Activated CD4-positive, alpha-beta T cell treated with anti-CD3 and anti-CD28 coated beads, Interleukin-10, Interleukin-2, amounts not matched to agents 100 ng/mL and 50 ng/mL, durations not matched to agents 16 hours and 8 hours (primary cell): Measurements from ENCODE around the gene NFIL3.
A peak's percentile ranks its signal among the peaks of the same experiment; 100 is the strongest.
"Not testable (repeated sequence)": the region's sequence is repeated elsewhere in the genome, so short reads cannot be mapped to it uniquely, and the experiment has no call there.

Experiments
- DNase-seq: peaks from one replicate; pipeline ENCODE4 v3.0.0-alpha.2; 2020

NFIL3 gene, protein sequence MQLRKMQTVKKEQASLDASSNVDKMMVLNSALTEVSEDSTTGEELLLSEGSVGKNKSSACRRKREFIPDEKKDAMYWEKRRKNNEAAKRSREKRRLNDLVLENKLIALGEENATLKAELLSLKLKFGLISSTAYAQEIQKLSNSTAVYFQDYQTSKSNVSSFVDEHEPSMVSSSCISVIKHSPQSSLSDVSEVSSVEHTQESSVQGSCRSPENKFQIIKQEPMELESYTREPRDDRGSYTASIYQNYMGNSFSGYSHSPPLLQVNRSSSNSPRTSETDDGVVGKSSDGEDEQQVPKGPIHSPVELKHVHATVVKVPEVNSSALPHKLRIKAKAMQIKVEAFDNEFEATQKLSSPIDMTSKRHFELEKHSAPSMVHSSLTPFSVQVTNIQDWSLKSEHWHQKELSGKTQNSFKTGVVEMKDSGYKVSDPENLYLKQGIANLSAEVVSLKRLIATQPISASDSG

DNA sequence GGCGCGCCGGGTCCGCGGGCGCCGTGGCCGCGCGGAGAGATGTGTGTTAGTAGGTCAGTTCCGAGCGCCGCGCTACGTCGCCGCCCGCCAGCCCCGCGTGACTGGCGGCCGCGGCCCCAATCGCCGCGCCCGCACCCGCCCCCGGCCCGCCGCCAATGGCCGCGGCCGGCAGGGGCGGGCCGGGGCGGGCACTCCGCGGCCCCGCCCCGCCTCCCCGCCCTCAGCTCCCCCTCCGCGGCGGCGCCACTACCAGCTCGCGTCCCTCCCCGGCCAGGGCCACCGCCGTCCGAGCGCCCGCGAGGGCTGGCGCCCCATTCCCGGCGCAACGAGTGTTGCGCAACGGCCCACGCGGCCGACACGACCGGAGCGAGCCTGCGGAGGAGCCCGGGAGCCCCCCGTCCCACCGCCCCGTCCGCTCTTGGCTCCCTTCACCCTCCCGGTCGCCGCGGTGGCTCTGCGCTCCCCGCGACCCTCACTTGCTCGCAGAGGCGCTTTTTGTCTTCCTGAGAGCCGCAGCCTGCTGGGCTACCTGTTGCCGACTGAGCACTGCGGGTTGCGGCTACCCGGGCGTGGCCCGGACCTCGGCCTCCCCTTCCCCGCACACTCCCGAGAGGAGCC is at the start of gene NFIL3:
Gene NFIL3 (minus strand): TSS at position 48 of the 618 bp plus-strand sequence. CDS start 13,098 bp downstream, outside the sequence.
- DNase-seq, result peak; percentile 82

DNA sequence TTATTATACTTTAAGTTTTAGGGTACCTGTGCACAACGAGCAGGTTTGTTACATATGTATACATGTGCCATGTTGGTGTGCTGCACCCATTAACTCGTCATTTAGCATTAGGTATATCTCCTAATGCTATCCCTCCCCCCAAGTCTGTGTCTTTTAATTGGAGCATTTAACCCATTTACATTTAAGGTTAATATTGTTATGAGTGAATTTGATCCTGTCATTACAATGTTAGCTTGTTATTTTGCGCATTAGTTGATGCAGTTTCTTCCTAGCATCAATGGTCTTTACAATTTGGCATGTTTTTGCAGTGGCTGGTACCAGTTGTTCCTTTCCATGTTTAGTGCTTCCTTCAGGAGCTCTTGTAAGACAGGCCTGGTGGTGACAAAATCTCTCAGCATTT is 47.9 kb upstream of the NFIL3 start:
- not testable (repeated sequence) for DNase-seq

DNA sequence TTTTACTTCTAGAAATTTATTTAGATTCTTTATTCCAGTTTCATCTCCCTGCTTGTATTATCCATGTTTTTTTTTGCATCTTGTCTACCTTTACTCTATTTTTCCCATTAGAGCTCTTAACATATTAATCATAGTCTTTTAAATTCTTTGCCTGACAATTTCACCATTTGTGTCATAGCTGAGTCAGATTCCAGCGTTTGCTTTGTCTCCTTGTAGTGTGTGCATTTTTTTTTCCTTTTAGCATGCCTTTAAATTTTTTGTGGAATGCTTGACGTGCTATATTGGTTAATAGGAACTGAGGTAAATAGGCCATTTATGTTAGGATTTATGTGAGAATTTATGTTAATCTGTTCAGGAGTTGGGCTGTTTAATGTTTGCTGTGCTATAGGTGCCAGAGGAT is 41.8 kb upstream of the NFIL3 start:
- DNase-seq, result no peak

DNA sequence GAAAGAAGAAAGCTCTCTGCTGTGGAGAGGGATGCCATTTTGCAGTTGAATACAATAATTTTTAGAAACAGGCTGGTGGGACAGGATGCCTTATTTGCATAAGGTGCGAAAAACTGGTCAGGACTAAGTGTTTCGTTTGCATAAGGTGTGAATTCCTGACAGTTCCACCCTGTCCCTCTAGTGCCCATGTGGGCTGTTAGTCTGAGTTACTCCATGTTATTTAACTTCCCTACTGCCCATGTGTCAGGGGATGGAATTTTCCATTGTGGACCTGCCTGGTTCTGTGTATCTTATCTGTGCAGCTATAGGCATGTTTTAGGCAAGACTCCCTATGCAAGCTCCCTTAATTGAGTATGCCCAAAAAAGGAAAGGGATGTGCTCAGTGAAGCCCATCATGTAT is 35.3 kb upstream of the NFIL3 start:
- no peak for DNase-seq

DNA sequence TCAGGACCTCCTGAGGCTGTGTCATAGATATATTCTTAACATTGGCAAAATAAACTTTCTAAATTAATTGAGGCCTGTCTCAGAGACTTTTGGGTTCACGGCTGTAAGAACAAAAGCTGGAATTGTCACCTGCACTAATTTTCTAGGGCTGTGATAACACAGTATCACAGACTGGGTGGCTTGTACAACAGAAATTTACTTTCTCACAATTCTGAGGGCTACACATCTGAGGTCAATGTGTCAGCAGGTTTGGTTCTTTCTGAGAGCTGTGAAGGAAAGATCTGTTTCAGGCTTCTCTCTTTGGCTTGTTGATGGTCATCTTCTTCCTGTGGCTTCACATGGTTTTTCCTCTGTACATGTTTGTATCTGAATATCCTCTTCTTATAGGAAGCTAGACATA is 29.2 kb upstream of the NFIL3 start:
- no peak for DNase-seq

DNA sequence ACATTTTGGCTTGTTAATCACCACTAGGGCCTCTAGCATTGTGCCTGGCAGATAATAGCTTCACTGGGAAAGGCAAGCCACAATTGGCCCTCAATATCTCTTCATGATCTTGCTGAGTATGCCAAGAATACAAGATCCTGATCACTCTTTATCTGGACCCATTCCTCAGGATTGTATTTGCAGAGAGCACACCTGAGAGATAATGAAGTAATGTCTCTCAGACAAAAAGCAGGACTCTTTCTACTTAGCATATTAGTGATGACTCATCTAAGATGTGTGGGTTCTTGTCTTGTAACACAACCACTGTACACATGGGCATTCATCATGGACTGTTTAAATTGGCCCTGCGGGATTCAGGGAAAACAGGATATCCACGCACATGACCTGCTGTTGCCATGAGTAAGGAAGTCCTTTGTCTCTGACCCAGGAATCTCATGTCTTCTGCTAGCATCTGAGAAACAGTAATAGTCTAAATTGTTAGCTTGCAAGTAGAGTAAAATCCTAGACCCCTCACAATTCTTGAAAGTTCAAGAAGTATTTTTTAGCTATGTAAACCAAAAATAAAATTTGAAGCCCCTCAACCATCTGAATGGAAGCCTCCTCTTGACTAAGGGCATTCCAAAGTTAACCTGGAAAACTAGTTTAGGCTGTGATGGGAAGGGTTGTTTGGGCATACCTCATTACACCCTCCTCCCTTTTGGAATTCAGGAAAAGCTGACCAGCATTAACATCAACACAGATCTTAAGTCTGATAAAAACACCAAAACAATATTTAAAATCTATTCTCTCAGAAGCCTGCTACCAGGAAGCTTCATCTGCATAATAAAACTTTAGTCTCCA is 28.0 kb upstream of the NFIL3 start:
- DNase-seq, result no peak

DNA sequence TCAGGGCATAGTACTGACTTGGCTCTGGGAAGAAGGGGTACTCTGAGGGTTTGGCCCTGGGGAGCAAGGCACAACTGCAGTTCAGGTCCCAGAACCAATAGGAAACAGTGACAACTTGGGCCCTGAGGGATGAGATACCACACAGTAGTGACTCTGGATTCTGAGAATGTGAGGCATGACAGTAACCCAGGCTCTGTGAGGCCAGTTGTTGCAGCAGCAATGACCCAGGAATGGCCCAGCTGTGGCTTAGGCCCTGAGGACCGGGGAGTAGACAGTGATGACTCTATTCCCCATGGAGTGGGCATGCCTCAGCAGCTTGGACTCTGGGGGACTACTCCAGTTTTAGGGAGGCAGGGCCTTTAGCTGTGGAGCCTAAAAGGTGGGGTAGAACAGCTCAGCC is 21.5 kb upstream of the NFIL3 start:
- no peak for DNase-seq

DNA sequence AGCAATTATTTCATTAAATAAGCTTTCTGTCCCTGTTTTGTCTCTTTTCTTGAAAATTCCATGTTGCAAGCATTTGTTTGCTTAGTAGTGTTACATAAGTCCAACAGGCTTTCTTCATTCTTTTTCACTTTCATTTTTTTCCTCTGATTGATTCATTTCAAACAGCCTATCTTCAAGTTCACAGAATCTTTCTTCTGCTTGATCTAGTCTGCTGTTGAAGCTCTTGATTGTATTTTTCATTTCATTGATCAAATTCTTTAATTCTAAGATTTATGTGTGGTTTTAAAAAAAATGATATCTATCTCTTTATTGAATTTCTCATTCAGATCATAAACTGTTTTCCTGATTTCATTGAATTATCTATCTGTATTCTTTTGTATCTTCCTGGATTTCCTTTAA is 20.4 kb upstream of the NFIL3 start:
- no peak for DNase-seq

DNA sequence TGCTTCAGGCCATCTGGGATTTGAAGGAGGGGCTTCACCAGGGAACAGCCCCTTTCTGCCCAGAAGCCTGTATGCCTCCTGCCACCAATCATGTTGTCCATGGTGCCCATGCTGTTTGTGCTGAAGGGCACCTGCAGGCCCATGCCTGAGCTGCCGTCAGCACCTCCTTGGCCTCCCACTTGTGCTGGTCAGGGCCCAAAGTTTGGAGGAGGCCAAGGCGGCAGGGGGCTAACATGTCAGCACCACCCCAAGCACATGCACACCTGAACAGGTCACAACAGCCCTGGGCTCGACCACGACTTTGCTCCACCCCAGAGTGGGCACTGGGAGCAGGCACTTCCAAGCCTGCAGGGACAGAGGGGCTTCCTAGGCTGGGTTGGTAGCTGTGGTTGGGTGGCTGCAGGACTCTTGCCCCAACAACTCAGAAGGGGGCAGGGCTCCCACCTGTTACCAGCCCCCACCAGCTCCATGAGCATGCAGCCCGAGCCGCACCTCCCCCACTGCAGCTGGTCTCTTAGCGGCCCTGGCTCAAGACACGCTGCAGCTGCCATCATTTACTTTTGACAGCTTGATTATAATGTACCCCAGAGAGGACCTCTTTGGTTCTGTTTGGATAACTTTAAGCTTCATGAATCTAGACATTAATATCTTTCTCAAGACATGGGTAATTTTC is 19.8 kb upstream of the NFIL3 start:
- no peak for DNase-seq

DNA sequence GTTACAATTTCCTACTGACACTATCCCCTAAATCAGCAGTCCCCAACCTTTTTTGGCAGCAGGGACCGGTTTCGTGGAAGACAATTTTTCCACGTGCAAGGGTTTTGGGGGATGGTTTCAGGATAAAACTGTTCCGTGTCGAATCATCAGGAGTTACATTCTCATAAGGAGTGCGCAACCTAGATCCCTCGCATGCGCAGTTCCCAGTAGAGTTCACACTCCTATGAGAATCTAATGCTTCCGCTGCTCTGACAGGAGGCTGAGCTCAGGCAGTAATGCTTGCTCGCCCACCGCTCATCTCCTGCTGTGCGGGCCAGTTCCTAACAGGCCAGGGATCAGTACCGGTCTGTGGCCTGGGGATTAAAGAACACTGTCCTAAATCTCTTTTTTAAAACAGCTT is 13.2 kb upstream of the NFIL3 start:
- no peak for DNase-seq

DNA sequence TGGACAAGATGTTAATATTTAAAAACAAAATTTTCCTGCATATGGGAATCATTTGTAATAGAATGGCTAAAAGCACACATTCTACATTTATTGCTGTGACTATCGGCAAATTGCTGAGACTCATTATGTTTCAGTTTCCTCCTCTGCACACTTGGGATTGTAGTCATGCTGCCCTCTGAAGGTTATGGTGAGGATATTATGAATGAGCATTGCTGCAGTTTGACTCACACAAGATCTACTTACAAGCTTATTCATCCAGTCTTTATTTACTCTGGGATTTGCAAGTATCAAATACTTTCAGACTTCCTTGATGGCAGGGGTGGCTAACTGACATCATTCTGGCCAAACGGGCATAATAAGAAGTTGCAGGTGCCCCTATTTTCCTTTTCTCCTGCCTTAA is 9.5 kb upstream of the NFIL3 start:
- DNase-seq, result peak; percentile 76

DNA sequence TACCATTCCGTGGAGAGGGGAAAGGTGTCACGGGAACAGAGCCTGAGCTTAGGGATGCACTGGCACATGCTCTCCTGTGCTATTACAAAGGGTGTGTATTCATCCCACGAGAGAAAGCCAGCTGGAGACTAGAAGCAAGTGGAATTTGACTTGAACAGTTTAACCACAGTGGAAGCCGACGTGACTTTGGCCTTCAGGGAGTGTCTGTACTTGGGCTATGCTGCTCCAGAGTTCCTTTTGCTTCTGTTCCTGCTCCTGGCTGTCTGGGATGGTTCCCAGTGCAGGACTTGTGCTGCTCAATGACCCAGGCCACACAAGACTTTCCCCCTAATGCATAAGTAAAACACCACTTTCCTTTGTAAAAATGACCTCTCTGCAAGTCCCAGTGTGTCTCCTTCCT is 7.9 kb upstream of the NFIL3 start:
- DNase-seq, result no peak

DNA sequence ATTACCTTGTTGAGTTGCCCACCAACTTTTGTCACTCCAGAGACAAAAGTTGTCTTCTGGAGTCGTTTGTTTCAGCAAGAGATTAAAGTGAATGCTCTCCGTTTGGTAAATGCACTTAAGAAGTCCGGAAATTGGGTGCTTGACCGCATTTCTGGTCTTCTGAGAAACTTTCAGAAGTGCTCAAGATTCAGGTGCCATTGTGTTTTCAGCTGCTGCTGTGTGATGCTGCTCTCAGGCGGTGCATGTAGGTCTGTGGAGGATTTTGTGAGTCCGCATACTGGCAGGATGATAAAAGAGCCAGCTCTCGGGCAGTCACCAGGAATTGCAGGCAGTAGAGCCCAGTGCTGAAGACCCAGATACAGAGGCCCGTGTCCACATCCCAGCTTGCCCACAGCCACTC is 5.9 kb upstream of the NFIL3 start:
- no peak for DNase-seq

DNA sequence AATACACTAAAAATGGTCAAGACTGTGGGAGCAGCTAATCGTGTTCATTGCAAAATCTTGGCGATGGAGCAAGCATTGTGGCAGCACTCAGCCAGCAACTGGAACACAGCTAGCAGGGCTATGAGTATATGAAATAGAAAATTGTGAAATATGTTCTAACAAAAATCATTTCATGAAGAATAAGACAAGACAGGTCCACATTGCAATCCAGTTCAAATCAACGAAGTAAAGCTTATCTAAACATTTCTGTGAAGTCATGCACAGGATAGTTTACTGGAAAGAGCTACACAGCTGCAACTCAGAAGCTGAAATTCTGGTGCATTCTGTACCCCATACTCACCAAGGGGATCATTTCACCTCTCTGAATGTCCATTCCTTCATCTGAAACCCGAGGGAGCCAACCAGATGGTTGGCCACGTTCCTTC is 5.3 kb upstream of the NFIL3 start:
- DNase-seq, result no peak

DNA sequence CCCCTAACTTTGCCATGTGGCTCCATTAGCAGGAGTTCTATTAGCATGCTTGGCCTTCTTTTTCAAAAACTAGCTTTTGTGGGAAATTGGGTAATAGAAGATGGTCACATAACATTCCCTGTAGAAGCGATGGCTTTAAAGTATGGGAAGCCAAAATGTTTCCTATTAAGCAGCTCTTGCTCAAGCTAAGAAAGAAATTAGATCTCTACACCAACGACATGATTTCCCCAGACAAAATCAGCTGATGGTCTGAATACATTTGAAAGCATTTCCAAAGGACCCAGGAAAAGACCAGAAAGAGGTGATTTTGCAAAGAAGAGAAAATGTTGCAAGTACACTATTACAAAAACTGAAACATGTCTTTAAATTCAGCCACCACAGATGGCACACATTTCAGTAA is 4.8 kb upstream of the NFIL3 start:
- no peak for DNase-seq

DNA sequence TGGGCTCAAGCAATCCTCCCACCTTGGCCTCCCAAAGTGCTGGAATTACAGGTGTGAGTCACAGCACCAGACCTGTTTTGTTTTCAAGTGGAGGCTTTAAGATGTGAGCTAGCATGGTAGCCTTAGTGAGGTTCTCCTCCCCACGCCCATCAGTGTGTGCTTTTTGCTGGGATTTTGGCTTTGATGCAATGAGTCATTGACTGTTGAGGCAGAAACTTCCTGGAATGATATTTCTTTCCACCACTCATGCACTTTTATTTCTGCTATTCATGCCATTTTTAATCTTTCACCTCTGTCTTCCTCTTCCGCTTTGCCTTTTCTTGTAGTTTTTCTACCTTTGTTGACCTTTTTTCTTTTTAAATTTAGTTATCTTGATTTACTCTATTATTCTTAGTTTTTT is 4.2 kb upstream of the NFIL3 start:
- peak; percentile 26 for DNase-seq

DNA sequence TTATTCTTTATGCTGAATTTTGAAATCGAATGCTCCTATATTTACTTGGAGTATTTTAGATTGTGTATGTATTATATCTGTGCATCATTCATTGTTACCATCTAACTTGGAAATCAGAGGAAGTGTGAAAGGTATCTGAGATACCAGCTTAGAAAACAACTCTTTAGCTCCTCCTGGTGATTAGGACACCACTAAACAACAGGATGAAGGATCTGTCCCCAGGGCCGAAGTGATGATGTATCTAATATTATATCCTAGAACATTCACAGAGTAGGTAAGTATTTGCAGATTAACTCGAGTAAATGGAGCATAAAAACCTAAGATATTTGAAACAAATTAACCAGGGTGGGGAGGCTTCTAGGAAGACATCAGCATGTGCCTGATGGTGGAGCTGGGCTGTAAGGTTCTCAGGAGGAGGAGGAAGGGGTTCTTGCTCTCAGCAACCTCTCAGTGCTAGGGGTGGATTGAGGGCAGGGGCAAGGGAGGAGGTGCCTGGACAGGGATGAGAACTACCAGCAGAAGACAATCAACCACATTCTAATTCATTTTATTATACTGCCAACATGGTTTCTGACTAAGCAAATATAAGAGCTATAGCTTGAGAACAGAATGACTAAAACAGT is 2.6 kb upstream of the NFIL3 start:
- DNase-seq, result peak; percentile 64

DNA sequence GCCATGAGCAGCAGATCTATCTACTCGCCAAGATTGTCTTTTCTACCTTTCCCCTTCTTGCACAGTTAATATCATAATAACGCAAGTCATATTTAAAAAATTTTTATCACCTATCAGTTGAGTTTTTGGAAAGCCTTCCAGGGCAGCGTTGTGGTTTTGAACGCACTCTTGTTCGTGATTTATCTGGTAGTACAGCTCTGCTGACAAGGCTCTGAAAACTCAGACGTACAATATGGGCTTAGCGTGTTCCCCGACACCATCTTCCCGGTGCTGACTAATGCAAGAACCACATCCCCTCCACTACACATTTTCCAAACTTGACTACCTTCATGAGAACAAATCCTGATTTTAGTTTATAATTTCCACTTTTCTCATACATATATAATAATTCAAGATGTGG is 1.6 kb upstream of the NFIL3 start:
- peak; percentile 53 for DNase-seq

DNA sequence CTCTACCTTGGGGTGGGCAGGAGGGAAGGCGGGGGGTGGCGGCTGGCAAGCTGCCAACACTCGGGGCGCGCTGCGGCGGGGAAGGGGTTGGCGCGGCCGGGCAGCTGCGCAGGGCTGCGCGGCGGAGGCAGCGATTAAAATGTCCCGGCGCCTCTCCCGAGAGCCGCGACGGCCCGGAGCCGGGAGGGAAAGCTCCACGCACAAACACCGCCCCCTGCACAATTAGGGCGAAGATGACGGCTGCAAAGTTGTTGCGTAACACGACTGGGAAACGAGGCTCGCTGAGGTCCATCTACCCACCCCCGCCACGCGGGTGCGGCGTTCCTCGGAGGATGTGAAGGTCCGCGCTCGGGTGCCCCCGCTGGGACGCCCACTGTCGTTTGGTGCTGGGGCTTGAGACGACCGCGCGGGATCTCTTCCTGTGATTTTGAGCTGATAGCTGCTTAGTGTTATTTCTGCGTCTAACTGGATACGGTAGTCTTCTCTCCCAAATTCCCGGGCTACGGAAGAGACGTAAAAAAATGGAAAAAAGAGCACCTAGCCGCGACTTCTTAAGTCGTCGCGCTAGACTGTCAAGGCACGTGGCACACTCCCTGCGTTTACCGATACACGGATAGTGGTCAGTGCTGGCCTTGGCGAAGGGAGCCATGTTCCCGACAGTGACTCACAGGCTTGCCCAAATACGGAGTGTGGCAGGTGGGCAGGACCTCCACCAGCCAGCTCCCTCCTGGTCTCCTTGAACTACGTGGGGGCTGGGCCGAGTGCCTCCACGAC is 958 bp upstream of the NFIL3 start:
- peak; percentile 67 for DNase-seq

DNA sequence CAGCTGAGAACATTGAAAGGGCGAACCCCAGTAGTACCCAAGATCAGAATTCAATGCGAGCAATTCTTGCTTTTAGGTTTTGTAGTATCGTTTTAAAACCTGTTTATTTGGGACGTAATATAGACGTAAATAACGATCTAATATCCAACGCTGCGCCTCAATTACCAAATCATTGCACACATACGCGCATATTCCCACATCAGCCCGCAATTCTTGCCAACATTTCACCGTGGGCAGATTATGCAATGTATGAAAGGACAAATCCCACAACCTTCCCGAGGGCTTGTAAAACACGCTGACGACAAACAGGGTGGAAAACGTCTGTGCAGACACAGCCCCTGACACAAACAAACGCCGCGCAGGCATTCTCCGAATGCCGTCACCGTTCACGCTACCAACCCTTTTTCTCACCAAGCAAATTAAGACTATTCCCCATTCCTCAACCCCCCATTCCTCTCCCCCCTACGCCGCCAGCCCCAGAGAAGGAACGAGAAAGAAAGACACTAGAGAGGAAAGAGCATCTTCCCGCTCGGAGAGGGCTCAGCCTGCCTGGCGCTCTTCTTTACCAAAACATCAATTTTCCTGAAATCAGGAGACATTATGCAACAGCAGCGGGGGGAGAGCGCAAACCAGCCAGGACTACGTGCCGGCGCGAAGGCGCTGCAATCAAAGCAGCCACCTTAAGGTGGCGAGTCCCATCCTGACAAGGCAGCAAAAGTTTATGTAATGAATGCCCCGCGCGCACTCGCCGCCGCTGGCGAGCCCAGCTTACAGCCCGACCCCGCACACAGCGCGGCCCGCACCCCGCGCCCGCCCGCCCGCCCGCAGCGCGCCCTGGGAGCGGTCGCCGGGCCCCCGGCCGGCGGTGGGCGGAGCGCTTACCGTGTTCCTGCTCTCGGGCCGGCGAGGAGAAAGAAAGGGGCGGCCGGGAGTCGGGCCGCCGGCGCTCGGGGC is 597 bp downstream of the NFIL3 start:
- peak; percentile 68 for DNase-seq
